Activated T-cell treated with anti-CD3 and anti-CD28 coated beads, Interleukin-2, amount 50 U/mL, for 24 hours (primary cell): ENCODE results near the gene DLGAP3.
"Not testable (repeated sequence)": the region's sequence is repeated elsewhere in the genome, so short reads cannot be mapped to it uniquely, and the experiment has no call there.

ENCODE experiments used
- DNase-seq: peaks from one replicate; pipeline ENCODE4 v3.0.0-alpha.2; 2020
- H3K27ac Mint-ChIP-seq: 2 replicates; pipeline ENCODE4 v1.8.0; 2020; ENCODE audit warnings: mild to moderate bottlenecking, mixed read lengths
- H3K27me3 Mint-ChIP-seq: 2 replicates; pipeline ENCODE4 v1.8.0; 2020; ENCODE audit warnings: mixed read lengths
- H3K36me3 Mint-ChIP-seq: 2 replicates; pipeline ENCODE4 v1.8.0; 2020; ENCODE audit warnings: low read depth, mixed read lengths
- H3K4me1 Mint-ChIP-seq: 2 replicates; pipeline ENCODE4 v1.8.0; 2020; ENCODE audit warnings: low read depth, mixed read lengths
- H3K4me3 Mint-ChIP-seq: 2 replicates; pipeline ENCODE4 v1.8.0; 2020; ENCODE audit warnings: mild to moderate bottlenecking, moderate library complexity, mixed read lengths
- H3K9me3 Mint-ChIP-seq: 2 replicates; pipeline ENCODE4 v1.8.0; 2020; ENCODE audit warnings: mixed read lengths

Gene DLGAP3

GRCh38 chr1:34947641-34948314 lies 18.3 kb upstream of the DLGAP3 start:
- not testable (repeated sequence) for H3K27ac Mint-ChIP-seq, H3K36me3 Mint-ChIP-seq, H3K4me3 Mint-ChIP-seq, DNase-seq, H3K4me1 Mint-ChIP-seq, H3K9me3 Mint-ChIP-seq
- H3K27me3 Mint-ChIP-seq = peaks cover 12% of the 10 kb centered on the region

- H3K27ac Mint-ChIP-seq = no peak overlapping the region
- no peaks in the 10 kb centered on the region for H3K36me3 Mint-ChIP-seq
- peaks cover 5% of the 10 kb centered on the region for H3K9me3 Mint-ChIP-seq
- DNase-seq = no peak
- H3K4me1 Mint-ChIP-seq = no peaks in the 10 kb centered on the region
- peaks cover 15% of the 10 kb centered on the region for H3K27me3 Mint-ChIP-seq
- no peak overlapping the region for H3K4me3 Mint-ChIP-seq
Measured at GRCh38 chr1:34946211-34946610, 16.8 kb upstream of the DLGAP3 start.

GRCh38 chr1:34941798-34942197 lies 12.3 kb upstream of the DLGAP3 start:
- H3K9me3 Mint-ChIP-seq, H3K4me1 Mint-ChIP-seq, H3K27ac Mint-ChIP-seq, DNase-seq, H3K4me3 Mint-ChIP-seq, H3K36me3 Mint-ChIP-seq: not testable (repeated sequence)
- peaks cover 32% of the 10 kb centered on the region for H3K27me3 Mint-ChIP-seq

GRCh38 chr1:34930702-34931071 lies 1.2 kb upstream of the DLGAP3 start:
- Mint-ChIP-seq H3K27ac (no peak overlapping the region), H3K36me3 (no peaks in the 10 kb centered on the region), H3K4me3 (peak overlapping the region; percentile 27), H3K4me1 (peaks cover 9% of the 10 kb centered on the region), H3K27me3 (peaks cover 51% of the 10 kb centered on the region), H3K9me3 (no peaks in the 10 kb centered on the region)
- no peak for DNase-seq

GRCh38 chr1:34929853-34930701 lies 627 bp upstream of the DLGAP3 start:
- Mint-ChIP-seq H3K4me3 (peak overlapping the region; percentile 27), H3K9me3 (no peaks in the 10 kb centered on the region), H3K4me1 (peaks cover 9% of the 10 kb centered on the region), H3K36me3 (no peaks in the 10 kb centered on the region), H3K27me3 (peaks cover 56% of the 10 kb centered on the region), H3K27ac (no peak overlapping the region)
- DNase-seq = peak; percentile 34

GRCh38 chr1:34928699-34929496 lies 552 bp downstream of the DLGAP3 start:
- peaks cover 9% of the 10 kb centered on the region for H3K4me1 Mint-ChIP-seq
- peak overlapping the region; percentile 51 for H3K27ac Mint-ChIP-seq
- H3K27me3 Mint-ChIP-seq = peaks cover 68% of the 10 kb centered on the region
- H3K9me3 Mint-ChIP-seq = no peaks in the 10 kb centered on the region
- peak; percentile 39 for DNase-seq
- peak overlapping the region; percentile 76 for H3K4me3 Mint-ChIP-seq
- H3K36me3 Mint-ChIP-seq = no peaks in the 10 kb centered on the region

GRCh38 chr1:34928066-34928696 lies 1.3 kb downstream of the DLGAP3 start:
- no peak overlapping the region for H3K27ac Mint-ChIP-seq
- no peaks in the 10 kb centered on the region for H3K9me3 Mint-ChIP-seq
- peak overlapping the region; percentile 76 for H3K4me3 Mint-ChIP-seq
- peaks cover 75% of the 10 kb centered on the region for H3K27me3 Mint-ChIP-seq
- no peak for DNase-seq
- peaks cover 9% of the 10 kb centered on the region for H3K4me1 Mint-ChIP-seq
- no peaks in the 10 kb centered on the region for H3K36me3 Mint-ChIP-seq

- Mint-ChIP-seq H3K4me3 (no peak overlapping the region), H3K9me3 (no peaks in the 10 kb centered on the region), H3K27me3 (peaks cover 84% of the 10 kb centered on the region), H3K36me3 (no peaks in the 10 kb centered on the region), H3K27ac (no peak overlapping the region), H3K4me1 (peaks cover 9% of the 10 kb centered on the region)
- no peak for DNase-seq
Measured at GRCh38 chr1:34927316-34927715, 2.1 kb downstream of the DLGAP3 start.

- H3K27ac Mint-ChIP-seq = no peak overlapping the region
- H3K9me3 Mint-ChIP-seq = no peaks in the 10 kb centered on the region
- H3K4me3 Mint-ChIP-seq = no peak overlapping the region
- peaks cover 85% of the 10 kb centered on the region for H3K27me3 Mint-ChIP-seq
- DNase-seq = no peak
- peaks cover 9% of the 10 kb centered on the region for H3K4me1 Mint-ChIP-seq
- H3K36me3 Mint-ChIP-seq = no peaks in the 10 kb centered on the region
Measured at GRCh38 chr1:34926894-34927293, 2.6 kb downstream of the DLGAP3 start.

GRCh38 chr1:34926156-34926555 lies 3.3 kb downstream of the DLGAP3 start:
- Mint-ChIP-seq H3K36me3 (no peaks in the 10 kb centered on the region), H3K4me3 (no peak overlapping the region), H3K27me3 (peaks cover 87% of the 10 kb centered on the region), H3K9me3 (no peaks in the 10 kb centered on the region), H3K27ac (no peak overlapping the region), H3K4me1 (peaks cover 9% of the 10 kb centered on the region)
- DNase-seq = no peak

- Mint-ChIP-seq H3K9me3 (no peaks in the 10 kb centered on the region), H3K27ac (no peak overlapping the region), H3K27me3 (peaks cover 87% of the 10 kb centered on the region), H3K4me3 (no peak overlapping the region), H3K36me3 (no peaks in the 10 kb centered on the region), H3K4me1 (peaks cover 9% of the 10 kb centered on the region)
- no peak for DNase-seq
Measured at GRCh38 chr1:34925730-34926129, 3.7 kb downstream of the DLGAP3 start.

- H3K4me3 Mint-ChIP-seq = no peak overlapping the region
- H3K27ac Mint-ChIP-seq = no peak overlapping the region
- DNase-seq = peak; percentile 69
- H3K36me3 Mint-ChIP-seq = no peaks in the 10 kb centered on the region
- peaks cover 89% of the 10 kb centered on the region for H3K27me3 Mint-ChIP-seq
- H3K9me3 Mint-ChIP-seq = no peaks in the 10 kb centered on the region
- H3K4me1 Mint-ChIP-seq = peaks cover 6% of the 10 kb centered on the region
Measured at GRCh38 chr1:34924759-34925555, 4.5 kb downstream of the DLGAP3 start.

GRCh38 chr1:34923490-34923889 lies 6.0 kb downstream of the DLGAP3 start:
- no peak for DNase-seq

More at GRCh38 chr1:34923490-34923889, 6.0 kb downstream of the DLGAP3 start:
- no peak overlapping the region for H3K4me3 Mint-ChIP-seq
- peaks cover 5% of the 10 kb centered on the region for H3K4me1 Mint-ChIP-seq
- peaks cover 94% of the 10 kb centered on the region for H3K27me3 Mint-ChIP-seq
- no peaks in the 10 kb centered on the region for H3K36me3 Mint-ChIP-seq
- no peaks in the 10 kb centered on the region for H3K9me3 Mint-ChIP-seq
- H3K27ac Mint-ChIP-seq = no peak overlapping the region
